CD14-positive monocyte (primary cell): ENCODE results near the gene PUM1. TPM values are rescaled to one million over a fixed set of nuclear protein-coding genes. Genes with fewer than 3 reads are reported as not detected.

Experiments
- DNase-seq, 3 donors: peaks; one replicate each; pipeline ENCODE4 v3.0.0-alpha.2; 2011 to 2022
- H2AFZ ChIP-seq: 2 replicates; pipeline ENCODE4 v1.6.0; 2012; ENCODE audit warnings: mild to moderate bottlenecking, low read depth, low read length, inconsistent platforms; ENCODE audit not compliant: insufficient read depth, poor library complexity, severe bottlenecking
- H3K27ac ChIP-seq, 2 donors: 1 replicate in 1 of 2; 2 replicates in 1 of 2; pipeline ENCODE4 v1.5.1; 2012 to 2013; ENCODE audit warnings: low read length in 2 of 2, control low read depth in 1 of 2, inconsistent platforms in 1 of 2, low read depth in 1 of 2, mild to moderate bottlenecking in 1 of 2
- H3K27me3 ChIP-seq, 2 donors: one replicate each; pipeline versions ENCODE4 v1.6.0 to v1.6.1; 2011 to 2013; ENCODE audit warnings: low read length in 2 of 2; ENCODE audit not compliant: control insufficient read depth in 2 of 2, insufficient read depth in 2 of 2
- H3K36me3 ChIP-seq, 2 donors: replicated peaks in 1 of 2; 1 replicate in 1 of 2; 2 replicates in 1 of 2; pipeline versions ENCODE4 v1.5.1 to v1.6.1; 2012 to 2013; ENCODE audit warnings: low read length in 2 of 2, control low read depth in 1 of 2, inconsistent platforms in 1 of 2, mild to moderate bottlenecking in 1 of 2; ENCODE audit not compliant: insufficient read depth in 2 of 2, control insufficient read depth in 1 of 2
- H3K4me1 ChIP-seq, 2 donors: 1 replicate in 1 of 2; 2 replicates in 1 of 2; pipeline versions ENCODE4 v1.5.1 to v1.6.1; 2012 to 2013; ENCODE audit warnings: low read length in 2 of 2, control low read depth in 1 of 2, inconsistent platforms in 1 of 2, mild to moderate bottlenecking in 1 of 2, moderate library complexity in 1 of 2; ENCODE audit not compliant: insufficient read depth in 2 of 2, control insufficient read depth in 1 of 2
- H3K4me2 ChIP-seq: replicated peaks from 2 replicates; pipeline ENCODE3; 2012; ENCODE audit warnings: low read length, moderate library complexity, mild to moderate bottlenecking; ENCODE audit not compliant: poor library complexity, severe bottlenecking; ENCODE audit errors: extremely low read depth
- H3K4me3 ChIP-seq, 3 experiments: fragments of 200-600 bp in 1 of 3; sonication (generic) in 1 of 3; replicated peaks in 1 of 3; 1 replicate in 2 of 3; 2 replicates in 1 of 3; pipeline ENCODE4 v1.5.1; 2011 to 2013; ENCODE audit warnings: low read length in 3 of 3, mild to moderate bottlenecking in 3 of 3, control low read depth in 2 of 3, low read depth in 2 of 3, inconsistent platforms in 1 of 3, moderate library complexity in 1 of 3
- H3K79me2 ChIP-seq: 2 replicates; pipeline ENCODE4 v1.6.0; 2012; ENCODE audit warnings: mild to moderate bottlenecking, control low read depth, inconsistent platforms, low read length, moderate library complexity; ENCODE audit not compliant: insufficient read depth
- H3K9ac ChIP-seq: 2 replicates; pipeline ENCODE4 v1.6.0; 2017; ENCODE audit warnings: low read length, mild to moderate bottlenecking; ENCODE audit not compliant: insufficient read depth, poor library complexity, severe bottlenecking
- H3K9me3 ChIP-seq, 2 donors: replicated peaks in 1 of 2; 1 replicate in 1 of 2; 2 replicates in 1 of 2; pipeline versions ENCODE4 v1.5.1 to v1.6.1; 2012 to 2013; ENCODE audit warnings: low read length in 2 of 2, control low read depth in 1 of 2; ENCODE audit not compliant: control insufficient read depth in 1 of 2, insufficient read depth in 1 of 2
- H4K20me1 ChIP-seq: 2 replicates; pipeline ENCODE4 v1.6.0; 2012; ENCODE audit warnings: mild to moderate bottlenecking, low read length, control low read depth, moderate library complexity; ENCODE audit not compliant: insufficient read depth
- H3K27ac Mint-ChIP-seq, 7 donors: one replicate each; pipeline ENCODE4 v1.8.0; 2020; ENCODE audit warnings: mild to moderate bottlenecking in 7 of 7, mixed read lengths in 7 of 7, moderate library complexity in 6 of 7, inconsistent platforms in 2 of 7
- H3K27me3 Mint-ChIP-seq, 3 donors: one replicate each; pipeline ENCODE4 v1.8.0; 2021 to 2022; ENCODE audit warnings: low read depth in 3 of 3, mild to moderate bottlenecking in 3 of 3, mixed read lengths in 3 of 3, moderate library complexity in 3 of 3, inconsistent platforms in 1 of 3
- H3K36me3 Mint-ChIP-seq, 2 donors: one replicate each; pipeline ENCODE4 v1.8.0; 2020; ENCODE audit warnings: mixed read lengths in 2 of 2, inconsistent platforms in 1 of 2, mild to moderate bottlenecking in 1 of 2
- H3K4me1 Mint-ChIP-seq: one replicate; pipeline ENCODE4 v1.8.0; 2020; ENCODE audit warnings: mild to moderate bottlenecking, mixed read lengths
- H3K4me3 Mint-ChIP-seq, 2 donors: one replicate each; pipeline ENCODE4 v1.8.0; 2020; ENCODE audit warnings: mild to moderate bottlenecking in 2 of 2, mixed read lengths in 2 of 2, moderate library complexity in 1 of 2
- H3K9me3 Mint-ChIP-seq, 7 donors: one replicate each; pipeline ENCODE4 v1.8.0; 2020 to 2022; ENCODE audit warnings: mixed read lengths in 7 of 7, mild to moderate bottlenecking in 6 of 7, moderate library complexity in 6 of 7, inconsistent platforms in 2 of 7
- WGBS: methylation state at CpG from one replicate; pipeline ENCODE4 v1.1.5; 2013; ENCODE audit warnings: missing lambda C conversion rate; ENCODE audit not compliant: insufficient coverage; 5-methylcytosine and 5-hydroxymethylcytosine counted together
- intact Hi-C, 2 donors: fragments of 100-400 bp; cut with micrococcal nuclease; formaldehyde crosslinking; loops; one replicate each; pipeline versions ENCODE4 v1.15.0 to v1.15.1; 2023
- polyA plus RNA-seq, 3 donors: library from polyadenylated mRNA; depleted of rRNA in 1 of 3; unstranded in 2 of 3; stranded (reverse) in 1 of 3; fragments of 300-500 nt in 2 of 3; fragments of >200 nt in 1 of 3; fragmentation: Illumina TruSeq in 2 of 3; gene quantifications; 1 replicate in 2 of 3; 2 replicates in 1 of 3; pipeline ENCODE4 v1.2.3, GENCODE V29; 2012 to 2021
- TF ChIP-seq, protein P1 (sequence below): fragments of 200-600 bp; IDR thresholded peaks from one replicate; pipeline ENCODE4 v1.8.0; 2022; ENCODE audit warnings: antibody characterized with exemption, mild to moderate bottlenecking

The PUM1 gene
- polyA plus RNA-seq, 3 donors = 55.0 to 86.1 (median 62.4) TPM

DNA sequence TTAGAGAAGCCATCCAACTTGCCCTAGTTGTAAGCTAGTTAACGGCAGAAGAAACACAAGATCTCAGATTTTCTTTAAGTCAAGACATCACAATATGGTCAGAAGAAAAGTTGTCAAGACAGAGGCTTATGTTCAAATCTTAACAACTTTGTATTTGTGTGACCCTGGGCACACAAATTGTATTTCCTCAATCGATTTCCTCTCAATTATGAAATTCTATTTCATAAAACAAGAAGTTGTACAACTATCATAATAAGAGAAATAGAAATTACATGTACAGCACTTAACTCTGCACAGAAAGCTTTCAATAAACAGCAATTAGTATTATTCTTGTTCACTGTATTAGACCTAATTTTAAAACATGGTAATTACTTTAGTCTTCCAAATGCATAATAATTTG lies 94.0 kb downstream of the PUM1 start:
- H3K79me2 ChIP-seq = peaks cover 63% of the 10 kb centered on the region
- Mint-ChIP-seq H3K36me3 (peaks cover 42 to 60% of the 10 kb centered on the region in 2 donors), H3K9me3 (no peaks in the 10 kb centered on the region), H3K4me1 (peaks cover 34% of the 10 kb centered on the region), H3K27me3 (no peaks in the 10 kb centered on the region), H3K27ac (peak overlapping the region; percentile 68 to 90 (median 84)), H3K4me3 (peak overlapping the region in 1 of 2 donors; percentile 68)
- intact Hi-C loops = no loop called here
- no peaks in the 10 kb centered on the region for H3K27me3 ChIP-seq
- peaks cover 53 to 62% of the 10 kb centered on the region in 2 donors for H3K36me3 ChIP-seq
- H4K20me1 ChIP-seq = peaks cover 66% of the 10 kb centered on the region
- no peak overlapping the region for H2AFZ ChIP-seq
- TF ChIP-seq, protein P1, sequence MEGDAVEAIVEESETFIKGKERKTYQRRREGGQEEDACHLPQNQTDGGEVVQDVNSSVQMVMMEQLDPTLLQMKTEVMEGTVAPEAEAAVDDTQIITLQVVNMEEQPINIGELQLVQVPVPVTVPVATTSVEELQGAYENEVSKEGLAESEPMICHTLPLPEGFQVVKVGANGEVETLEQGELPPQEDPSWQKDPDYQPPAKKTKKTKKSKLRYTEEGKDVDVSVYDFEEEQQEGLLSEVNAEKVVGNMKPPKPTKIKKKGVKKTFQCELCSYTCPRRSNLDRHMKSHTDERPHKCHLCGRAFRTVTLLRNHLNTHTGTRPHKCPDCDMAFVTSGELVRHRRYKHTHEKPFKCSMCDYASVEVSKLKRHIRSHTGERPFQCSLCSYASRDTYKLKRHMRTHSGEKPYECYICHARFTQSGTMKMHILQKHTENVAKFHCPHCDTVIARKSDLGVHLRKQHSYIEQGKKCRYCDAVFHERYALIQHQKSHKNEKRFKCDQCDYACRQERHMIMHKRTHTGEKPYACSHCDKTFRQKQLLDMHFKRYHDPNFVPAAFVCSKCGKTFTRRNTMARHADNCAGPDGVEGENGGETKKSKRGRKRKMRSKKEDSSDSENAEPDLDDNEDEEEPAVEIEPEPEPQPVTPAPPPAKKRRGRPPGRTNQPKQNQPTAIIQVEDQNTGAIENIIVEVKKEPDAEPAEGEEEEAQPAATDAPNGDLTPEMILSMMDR = no peak
- H3K4me2 ChIP-seq = peak overlapping the region; percentile 41
- no CpG with 5 or more reads among the region's 2 CpGs for WGBS
- H3K4me3 ChIP-seq = peak overlapping the region in 1 of 3 experiments; percentile 37
- DNase-seq = peak in 2 of 3 donors; percentile 9 to 36
- H3K9ac ChIP-seq = no peak overlapping the region
- peak overlapping the region; percentile 46 to 52 for H3K27ac ChIP-seq
- H3K9me3 ChIP-seq = no peaks in the 10 kb centered on the region
- peaks cover 26 to 33% of the 10 kb centered on the region in 2 donors for H3K4me1 ChIP-seq

- peaks cover 55 to 68% of the 10 kb centered on the region in 2 donors for H3K36me3 Mint-ChIP-seq
Measured at GRCh38 chr1:30969903-30970302, 95.6 kb downstream of the PUM1 start.

More at GRCh38 chr1:30969903-30970302, 95.6 kb downstream of the PUM1 start:
- H3K27me3 ChIP-seq = no peaks in the 10 kb centered on the region
- no peak overlapping the region for H3K4me3 ChIP-seq
- peak overlapping the region in 1 of 2 donors; percentile 27 for H3K27ac ChIP-seq
- peaks cover 14 to 20% of the 10 kb centered on the region in 2 donors for H3K4me1 ChIP-seq
- TF ChIP-seq, protein P1 = no peak
- intact Hi-C loops = no loop called here
- Mint-ChIP-seq H3K27ac (peak overlapping the region in 3 of 7 donors; percentile 26 to 78 (median 54)), H3K4me3 (no peak overlapping the region), H3K27me3 (no peaks in the 10 kb centered on the region), H3K4me1 (peaks cover 23% of the 10 kb centered on the region), H3K9me3 (no peaks in the 10 kb centered on the region)
- H3K36me3 ChIP-seq = peaks cover 65 to 72% of the 10 kb centered on the region in 2 donors
- DNase-seq = no peak
- H3K9ac ChIP-seq = no peak overlapping the region
- H3K79me2 ChIP-seq = peaks cover 56% of the 10 kb centered on the region
- no peak overlapping the region for H3K4me2 ChIP-seq
- no peak overlapping the region for H2AFZ ChIP-seq
- H4K20me1 ChIP-seq = peaks cover 67% of the 10 kb centered on the region
- H3K9me3 ChIP-seq = no peaks in the 10 kb centered on the region
